HG03558 (cell line): Measurements from ENCODE around the gene PUM2.

Experiments
- ATAC-seq: cut with Tn5 transposase; IDR thresholded peaks from one replicate; pipeline ENCODE4 v1.9.1; 2021; ENCODE audit warnings: moderate number of reproducible peaks; ENCODE audit not compliant: unreplicated experiment; ENCODE audit errors: extremely low read depth

The PUM2 gene

GRCh38 chr2:20207051-20207450, 143.6 kb downstream of the PUM2 start:
- peak; percentile 69 for ATAC-seq

GRCh38 chr2:20205915-20206524, 144.6 kb downstream of the PUM2 start:
- ATAC-seq = no peak

- ATAC-seq = no peak
Measured at GRCh38 chr2:20205069-20205468, 145.6 kb downstream of the PUM2 start.

- ATAC-seq = no peak
Measured at GRCh38 chr2:20203521-20204225, 147.0 kb downstream of the PUM2 start.

- ATAC-seq = no peak
Measured at GRCh38 chr2:20203072-20203471, 147.6 kb downstream of the PUM2 start.

- ATAC-seq = no peak
Measured at GRCh38 chr2:20201671-20202070, 149.0 kb downstream of the PUM2 start.

- no peak for ATAC-seq
Measured at GRCh38 chr2:20200697-20201555, 149.7 kb downstream of the PUM2 start.

GRCh38 chr2:20199633-20200270, 150.9 kb downstream of the PUM2 start:
- no peak for ATAC-seq

- ATAC-seq = no peak
Measured at GRCh38 chr2:20198796-20199632, 151.6 kb downstream of the PUM2 start.
